ENCODE data around the gene TNNT3.

TNNT3 gene

DNA sequence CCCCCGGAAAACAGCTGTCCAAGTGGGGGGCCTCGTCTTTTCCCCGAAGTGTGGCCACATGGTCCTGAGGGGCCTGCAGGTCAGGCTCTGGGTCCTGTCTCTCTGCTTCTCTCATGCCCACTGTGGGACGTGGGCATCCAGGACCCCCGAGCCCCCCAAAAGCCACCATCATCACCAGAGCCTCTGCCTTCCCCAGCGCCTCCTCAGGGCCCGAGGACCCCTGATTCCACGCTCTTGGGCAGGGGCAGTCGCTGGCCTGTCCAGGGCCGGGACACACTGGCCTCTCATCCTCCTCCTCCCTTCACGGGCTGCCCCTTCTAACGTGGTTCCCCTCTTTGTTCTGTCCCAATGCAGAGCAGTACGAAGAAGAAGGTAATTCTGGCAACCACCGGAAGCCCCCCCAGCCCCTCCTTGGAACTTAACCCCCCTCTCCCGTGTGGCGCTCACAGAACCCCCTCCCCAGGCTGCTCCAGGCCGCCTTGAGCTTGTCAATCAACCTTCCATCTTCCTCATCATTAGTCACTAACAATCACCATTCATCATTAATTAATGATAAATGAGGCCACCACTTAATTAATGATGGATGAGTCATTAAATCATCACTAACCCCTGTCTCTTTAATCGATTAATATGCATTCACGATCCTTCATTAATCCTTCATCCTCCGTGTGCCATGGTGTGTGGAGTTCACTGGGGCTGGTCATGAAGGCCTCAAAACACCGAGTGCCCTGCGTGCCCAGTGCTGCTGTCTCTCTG, 3.9 kb downstream of the TNNT3 start:
- DNase-seq: no peak

DNA sequence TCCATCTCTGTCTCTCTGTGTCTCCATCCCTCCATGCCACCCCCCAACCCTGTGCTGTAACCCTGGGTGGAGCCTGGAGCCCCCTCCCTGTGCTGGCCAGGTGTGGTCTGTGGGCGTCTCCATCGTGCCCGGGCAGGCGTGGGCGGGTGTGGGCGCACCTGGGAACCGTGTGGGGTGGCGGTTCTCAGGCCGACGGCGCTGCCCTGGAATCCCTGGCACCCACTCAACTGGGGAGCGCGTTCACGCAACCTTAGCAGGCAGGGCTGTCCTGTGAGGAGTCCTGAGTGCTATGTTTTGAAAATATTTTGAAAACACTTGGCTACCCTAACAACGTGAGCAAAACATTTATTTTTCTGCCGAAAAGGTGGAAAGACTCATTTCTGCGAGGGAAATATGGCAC, 4.7 kb downstream of the TNNT3 start:
- no peak for DNase-seq

DNA sequence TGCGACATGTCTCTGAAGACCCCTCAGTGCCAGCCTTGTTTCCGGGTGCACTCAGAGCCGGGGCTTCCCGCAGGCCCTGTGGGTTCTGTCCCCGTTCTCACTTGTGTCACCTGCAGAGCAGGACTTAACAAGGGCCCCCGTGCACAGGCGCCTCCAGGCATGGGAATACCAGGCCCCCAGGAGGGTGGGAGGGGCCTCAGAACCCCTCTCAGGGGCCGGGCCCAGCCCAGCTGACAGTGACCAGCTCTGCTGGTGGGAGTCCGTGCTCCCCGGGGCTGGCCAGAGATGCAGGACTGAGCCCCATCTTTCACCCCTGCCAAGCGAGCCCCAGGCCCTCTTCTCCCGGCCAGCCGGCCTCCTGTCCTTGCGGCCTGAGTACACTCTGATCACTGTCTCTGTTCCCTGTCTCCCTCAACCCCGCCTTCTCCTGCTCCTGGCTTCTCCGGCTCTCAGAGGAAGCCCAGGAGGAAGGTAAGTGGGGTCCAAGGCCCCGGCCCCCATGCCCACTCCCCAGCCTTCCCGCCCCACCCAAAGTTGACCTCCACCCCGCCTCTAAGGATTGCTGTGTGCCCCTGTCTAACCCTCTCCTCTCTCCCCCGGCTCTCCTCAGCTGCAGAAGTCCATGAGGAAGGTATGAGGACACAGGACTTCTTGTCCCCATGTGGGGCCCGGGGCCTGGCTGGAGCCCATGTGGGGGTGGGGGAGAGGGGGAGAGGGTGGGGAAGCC, 5.3 kb downstream of the TNNT3 start:
- DNase-seq: no peak

DNA sequence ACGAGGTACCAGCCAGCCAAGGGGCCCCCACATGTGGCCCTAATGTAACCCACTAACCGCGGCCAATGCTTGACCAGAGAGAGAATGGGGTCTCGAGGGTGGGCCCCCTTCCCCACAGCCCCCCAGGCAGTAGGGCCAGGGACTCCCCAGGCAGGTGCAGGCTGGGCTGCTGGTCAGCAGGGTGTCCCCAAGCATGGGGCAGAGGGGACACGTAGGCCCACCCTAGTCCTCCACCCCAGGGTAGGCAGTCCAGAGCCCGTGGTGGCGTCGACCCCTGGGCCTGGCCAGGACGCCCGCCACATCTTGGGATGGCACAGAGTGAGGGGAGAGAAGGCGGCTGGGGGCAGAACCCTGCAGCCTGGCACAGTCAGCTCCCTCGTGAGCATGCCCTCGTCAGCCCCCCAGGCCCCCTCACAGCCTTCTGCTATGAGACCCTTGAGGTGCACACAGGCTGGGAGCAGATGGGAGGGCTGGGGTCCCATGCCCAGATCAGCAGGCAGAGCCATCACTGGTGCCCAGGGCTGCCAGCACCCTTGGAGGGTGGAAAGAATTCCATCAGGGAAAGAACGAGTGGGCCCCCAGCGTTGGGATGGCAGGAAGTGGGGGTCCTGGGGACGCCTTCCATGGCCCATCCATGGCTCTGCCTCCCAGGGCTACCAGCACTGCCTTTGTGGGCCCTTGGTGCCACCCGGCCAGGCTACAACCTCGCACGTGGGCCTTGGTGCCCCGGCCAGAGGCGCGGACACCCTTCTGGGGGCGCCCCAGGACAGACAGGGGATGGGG, 6.1 kb downstream of the TNNT3 start:
- DNase-seq: no peak

DNA sequence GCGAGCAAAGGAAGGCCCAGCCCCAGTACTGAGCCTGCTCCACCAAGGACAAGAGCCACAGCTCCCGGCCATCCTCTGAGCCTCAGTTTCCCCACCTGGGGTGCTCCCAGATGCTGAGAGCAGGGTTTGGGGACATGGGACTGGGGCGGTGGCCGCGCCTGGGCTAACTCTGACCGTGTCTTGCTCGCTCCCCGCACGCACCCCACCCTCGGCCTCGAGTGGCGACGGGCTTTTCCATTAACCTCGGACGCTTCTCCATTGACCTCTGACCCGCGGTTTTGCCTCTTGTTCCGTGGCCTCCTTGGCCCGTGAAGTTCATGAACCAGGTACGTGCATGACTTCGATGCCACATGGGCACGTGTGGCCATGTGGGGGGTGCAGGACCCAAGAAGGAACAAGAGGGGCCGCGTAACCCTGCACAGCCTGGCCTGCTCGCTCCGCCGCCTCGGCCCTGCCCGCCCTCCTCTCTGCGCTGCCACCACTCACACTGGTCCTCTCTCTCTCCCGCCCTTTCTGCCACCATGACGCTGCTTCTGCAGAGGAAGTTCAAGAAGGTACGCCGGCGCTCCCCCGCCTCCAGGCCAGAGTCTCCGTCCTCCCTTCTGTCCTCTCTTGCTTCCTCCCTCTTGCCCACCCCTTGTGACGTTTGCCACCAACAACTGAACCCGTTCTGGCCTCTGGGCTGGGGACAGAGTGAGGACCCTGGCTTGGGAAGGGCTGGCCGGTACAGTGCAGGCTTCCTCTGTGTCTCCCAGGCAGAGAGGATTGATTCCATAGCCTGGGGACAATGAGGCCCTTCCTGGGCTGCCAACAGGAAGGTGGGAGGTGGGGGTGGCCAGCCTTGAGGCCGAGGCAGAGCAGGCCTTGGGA, 6.9 kb downstream of the TNNT3 start:
- no peak for DNase-seq

DNA sequence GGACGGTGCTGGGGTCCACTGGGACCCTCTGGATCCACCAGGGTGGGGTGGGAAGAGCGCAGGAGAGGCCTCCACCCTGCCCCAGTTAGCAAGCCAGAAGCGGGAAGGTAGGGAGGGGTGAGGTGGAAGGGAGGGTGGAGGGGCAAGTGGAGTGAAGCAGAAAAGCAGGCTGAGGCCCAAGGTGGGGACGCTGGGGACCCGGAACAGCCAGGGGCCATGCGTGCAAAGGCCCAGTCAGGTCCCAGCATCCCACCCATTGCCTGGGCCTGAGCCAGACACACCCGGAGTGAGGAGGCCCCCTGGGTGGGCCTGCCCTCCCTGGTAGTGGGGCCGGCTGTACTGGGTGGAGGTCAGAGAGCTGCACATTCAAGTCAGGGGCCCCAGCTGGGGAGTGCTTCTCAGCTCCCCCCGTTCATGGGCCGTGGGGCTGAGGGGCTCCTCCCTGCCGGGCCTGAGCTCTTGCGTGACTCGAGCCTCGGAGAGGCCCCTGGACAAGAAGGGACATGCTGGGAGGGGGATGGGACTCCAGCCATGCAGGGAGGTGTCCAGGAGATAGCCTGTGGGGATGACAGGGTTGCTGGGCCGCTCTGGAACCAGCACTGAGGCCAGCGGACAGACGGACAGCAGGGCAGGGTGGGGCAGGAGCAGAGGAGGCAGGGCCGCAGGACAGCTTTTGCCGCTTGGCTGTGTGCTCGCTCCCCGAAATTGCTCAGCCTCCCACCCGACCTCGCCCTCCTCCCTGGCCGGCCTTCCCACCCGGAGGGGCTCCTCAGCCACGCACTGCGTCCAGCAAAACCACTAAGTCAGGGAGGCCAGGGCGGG, 7.7 kb downstream of the TNNT3 start:
- DNase-seq: no peak

DNA sequence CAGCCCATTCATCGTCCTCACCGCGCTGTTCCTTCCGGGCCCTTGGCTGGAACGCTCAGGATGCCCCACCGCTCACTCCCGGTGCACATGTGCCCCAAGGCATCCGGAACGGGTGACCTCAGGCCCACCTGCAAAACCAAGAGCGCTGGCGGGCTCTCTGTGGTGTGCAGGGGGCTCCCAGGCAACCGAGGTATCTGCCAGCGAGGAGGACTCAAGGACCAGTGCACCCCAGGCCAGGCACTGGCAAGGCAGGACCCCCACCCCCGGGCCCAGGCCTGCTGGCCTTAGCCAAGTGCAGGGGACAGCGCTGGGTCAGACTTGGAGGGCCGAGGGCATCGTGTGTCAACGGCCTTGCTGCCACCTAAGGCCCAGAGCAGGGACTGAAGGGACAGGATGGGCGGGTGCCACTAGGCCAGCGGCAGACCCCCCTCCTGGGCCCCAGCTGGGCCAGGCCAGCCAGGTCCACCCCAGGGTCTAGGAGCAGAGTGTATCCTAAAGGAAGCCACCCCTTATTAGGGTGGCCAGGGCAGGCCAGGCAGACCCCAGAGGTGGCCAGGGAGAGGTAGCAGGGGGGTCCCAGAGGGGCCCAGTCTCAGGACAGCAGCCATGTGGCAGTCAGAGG, 8.5 kb downstream of the TNNT3 start:
- DNase-seq: no peak

DNA sequence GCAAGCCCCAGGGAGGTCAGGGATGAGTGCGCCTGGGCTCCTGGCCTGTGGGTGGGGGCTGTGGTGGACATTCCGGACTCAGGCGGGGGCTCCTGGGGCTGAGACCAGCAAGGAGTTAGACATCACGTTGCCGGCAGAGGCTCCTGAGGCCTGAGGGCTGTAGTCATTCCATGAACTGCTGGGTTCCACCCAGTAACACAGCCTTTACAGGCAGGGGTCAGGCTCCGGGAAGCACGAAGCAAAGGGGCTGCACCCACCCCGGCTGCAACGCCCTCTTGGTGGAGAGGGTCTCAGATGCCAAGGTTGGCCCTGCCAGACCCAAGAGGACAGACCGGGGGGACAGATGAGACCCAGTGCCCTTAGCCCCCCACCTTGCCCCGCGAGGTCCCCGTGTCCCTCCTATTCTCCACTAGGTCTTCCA, 9.0 kb downstream of the TNNT3 start:
- DNase-seq: no peak

DNA sequence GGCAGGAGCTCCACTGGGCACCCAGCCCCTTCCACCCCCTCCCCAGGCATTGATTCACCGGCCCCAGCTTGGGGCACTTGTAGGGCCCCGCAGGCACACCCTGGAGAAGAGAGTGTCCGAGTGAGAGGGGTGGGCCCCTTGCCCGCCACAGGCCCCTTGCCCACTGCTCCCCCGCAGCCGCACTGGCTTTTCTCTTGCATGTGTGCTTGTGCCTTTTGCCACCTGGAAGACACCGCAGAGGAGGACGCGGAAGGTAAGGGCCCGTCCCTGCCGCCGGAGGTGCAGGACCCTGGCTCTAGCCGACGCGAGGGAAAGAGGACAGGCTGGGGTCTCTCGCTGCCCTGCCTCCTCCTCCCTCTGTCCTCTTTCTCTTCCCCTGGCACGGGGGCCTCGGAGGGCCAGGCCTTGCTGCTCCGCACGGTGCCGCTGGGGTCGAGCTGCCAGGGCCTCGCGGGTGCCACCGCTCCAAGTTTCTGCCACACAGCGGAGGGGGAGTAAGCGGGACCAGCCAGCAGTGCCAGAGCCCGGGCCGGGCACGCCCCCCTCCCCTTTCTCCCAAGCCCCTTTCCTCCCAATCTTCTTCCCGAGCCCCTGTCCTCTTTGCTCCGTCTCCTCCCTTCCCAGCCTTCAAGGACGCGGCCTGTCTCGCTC, 9.5 kb downstream of the TNNT3 start:
- no peak for DNase-seq

DNA sequence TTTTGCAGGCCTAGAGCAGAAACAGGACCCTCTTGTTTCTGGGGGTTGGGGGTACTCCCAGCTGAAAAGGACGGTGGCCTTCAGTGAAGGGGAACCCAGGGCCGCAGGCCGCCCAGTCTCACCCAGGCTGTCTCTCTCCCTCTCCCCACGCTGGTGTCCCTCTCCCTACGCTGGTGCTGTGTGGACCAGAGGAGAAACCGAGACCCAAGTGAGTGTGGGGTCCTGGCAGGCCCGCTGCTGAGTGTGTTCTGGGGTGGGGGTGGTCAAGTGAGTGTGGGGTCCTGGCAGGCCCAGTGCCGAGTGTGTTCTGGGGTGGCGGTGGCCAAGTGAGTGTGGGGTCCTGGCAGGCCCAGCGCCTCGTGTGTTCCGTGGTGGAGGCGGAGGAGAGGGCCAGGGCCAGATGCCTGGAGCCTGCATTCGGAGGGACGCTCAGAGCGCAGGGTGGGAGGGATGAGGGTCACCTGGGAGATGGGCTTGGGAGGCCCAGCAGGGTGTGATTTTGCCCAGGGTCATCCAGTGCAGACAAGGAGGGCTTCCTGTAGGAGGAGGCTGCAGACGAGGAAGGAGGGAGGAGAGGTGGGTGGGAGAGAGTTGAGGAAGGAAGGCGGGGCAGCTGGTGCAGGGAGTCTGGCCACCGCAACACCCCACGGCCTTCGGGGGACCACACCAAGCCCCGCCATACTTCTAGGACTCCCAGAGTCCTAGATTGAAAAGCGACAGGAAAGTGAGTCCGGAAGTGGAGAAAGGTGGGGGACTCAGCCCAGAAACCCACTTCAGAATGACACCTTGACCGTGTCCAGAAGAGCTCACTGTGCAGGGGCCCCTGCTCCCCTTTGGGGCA, 10.3 kb downstream of the TNNT3 start:
- DNase-seq: no peak

DNA sequence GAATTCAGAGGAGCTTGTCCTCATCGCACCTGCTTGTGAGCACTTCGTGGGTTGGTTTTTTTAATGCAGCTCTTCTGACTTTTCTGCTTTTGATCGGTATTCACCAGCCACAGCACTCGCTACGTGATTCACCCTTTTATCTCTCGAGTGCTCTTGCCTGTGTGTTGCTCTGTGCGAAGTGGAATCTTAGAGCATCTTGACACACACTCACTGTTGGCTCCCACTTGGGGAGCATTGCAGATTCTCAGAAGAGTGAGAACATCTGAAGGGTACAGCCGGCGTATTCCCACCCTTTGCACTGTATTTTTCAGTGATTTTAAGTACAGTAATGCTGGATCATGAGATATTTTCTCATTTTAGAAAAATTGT, 10.9 kb downstream of the TNNT3 start:
- DNase-seq: no peak

DNA sequence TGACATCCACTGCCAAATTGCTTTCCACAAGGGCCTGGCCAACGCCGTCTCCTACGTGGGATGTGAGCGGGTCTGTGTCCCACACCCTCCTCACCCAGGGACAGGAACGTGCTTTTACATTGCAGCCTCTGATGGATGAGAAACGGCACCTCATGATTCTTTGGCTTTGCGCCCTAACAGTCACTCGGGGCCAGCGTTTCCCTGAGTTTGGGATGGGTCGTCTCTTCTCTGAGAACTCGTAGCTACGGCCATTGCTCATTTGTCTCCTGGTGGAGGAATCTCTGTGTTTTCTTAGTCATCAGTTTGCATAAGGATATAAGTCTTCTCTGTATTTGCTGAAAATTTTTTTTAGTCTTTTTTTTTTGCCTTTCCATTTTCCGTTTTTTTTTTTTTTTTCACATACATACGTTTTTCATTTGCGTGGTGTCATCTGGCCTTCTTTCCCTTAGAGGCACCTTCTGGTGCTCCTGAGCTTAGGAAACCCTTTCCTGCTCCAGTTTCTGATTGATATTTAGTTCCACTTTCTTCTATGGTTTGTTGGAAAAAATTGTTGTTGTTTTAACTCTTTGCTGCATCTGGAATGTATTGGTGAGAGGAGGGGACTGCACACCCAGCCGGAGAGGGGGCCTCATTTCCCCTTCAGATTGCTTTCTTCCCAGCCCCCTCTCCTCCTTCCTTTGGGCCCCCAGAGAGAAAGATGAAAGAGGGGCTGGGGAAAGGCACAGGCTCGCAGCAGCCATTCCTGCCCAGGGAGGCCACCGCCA, 12.0 kb downstream of the TNNT3 start:
- no peak for DNase-seq

DNA sequence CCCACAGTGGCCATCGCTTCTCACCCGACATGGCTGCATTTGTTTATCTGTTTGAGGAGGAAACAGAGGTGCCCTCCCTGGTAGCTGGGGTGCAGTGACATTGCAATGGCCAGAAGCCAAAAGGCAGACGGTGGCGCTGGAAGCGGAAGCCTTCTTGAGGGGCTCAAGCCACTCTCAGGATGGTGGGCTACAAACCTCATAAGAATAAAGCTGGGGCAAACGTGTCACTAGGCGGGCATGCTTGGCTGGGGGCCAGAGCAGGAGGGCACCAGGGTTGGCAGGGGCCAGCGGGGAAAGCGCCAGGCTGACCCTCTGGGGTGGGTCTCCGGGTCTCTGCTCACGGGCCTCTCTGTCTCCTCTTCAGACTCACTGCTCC, 12.6 kb downstream of the TNNT3 start:
- no peak for DNase-seq

DNA sequence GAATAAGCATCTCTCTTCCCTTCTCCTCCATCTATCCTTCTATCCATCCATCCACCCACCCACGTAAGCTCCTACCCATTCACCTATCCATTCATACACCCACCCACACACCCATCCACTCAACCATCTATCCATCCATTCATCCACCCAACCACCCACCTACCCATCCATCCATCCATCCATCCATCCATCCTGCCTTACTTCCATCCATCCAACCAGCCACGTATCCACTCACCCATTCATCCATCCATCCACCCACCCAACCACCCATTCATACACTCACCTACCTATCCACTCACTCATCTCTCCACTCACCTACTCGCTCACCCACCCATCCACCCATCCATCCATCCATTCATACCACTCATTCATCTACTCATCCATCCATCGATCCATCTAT, 13.2 kb downstream of the TNNT3 start:
- DNase-seq: no peak

DNA sequence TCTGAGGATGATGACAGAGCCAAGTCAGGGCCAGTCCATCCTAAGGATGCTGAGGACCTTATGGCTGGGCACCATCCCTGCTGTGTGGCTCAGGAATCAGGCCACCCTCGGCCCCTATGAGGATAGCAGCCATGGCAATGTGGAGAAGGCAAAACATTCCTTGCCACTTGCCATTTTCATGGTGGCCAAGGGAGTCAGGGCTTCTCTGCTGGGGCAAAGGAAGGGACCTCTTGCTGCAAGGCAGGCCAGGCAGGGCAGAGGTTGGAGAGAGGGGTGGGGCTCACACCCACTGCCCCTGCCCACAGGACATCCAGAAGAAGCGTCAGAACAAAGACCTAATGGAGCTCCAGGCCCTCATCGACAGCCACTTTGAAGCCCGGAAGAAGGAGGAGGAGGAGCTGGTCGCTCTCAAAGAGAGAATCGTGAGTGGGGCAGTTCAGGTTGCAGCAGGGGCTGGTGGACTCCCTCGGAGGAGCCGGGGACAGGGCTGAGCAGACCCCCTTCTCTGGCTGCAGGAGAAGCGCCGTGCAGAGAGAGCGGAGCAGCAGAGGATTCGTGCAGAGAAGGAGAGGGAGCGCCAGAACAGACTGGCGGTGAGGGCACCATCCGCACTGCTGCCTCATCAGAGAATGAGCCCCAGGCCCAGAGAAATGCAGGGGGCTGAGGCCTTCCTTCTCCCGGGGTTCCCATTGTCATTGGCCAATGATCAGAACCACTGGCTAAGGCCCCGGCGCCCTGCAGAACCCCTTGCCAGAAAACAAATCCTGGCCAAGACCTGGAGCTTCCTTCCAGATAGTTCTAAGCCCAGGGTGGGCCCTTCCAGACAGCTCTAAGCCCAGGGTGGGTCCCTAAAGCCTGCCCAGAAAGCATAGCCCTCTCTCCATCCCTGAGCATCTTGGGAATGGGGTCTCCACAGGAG, 14.2 kb downstream of the TNNT3 start:
- DNase-seq: no peak

DNA sequence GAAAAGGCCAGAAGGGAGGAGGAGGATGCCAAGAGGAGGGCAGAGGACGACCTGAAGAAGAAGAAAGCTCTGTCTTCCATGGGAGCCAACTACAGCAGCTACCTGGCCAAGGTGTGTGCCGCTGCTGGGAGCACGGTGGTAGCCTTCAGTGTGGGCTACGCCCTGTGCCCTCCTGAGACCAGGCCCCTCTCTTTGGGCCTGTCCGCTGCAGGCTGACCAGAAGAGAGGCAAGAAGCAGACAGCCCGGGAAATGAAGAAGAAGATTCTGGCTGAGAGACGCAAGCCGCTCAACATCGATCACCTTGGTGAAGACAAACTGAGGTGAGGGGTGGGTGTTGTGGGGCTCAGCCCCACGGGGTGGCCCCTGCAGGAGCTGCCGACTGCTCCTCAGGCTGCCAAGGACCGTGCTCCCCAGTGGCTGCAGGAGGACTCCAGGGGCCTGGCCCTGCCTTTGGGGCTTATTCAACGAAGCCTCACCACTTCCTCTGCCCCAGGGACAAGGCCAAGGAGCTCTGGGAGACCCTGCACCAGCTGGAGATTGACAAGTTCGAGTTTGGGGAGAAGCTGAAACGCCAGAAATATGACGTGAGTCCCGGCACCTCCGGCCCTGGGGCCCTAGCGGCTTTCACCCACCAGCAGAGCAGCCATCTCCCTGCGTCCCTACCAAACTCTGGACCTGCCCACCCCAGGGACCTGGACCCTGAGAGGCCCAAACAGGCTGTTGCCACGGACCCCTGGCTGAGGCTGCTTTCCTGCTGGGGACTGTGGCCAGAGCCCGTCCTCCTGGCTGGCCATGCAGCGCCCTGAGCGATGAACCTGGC, 15.0 kb downstream of the TNNT3 start:
- DNase-seq: no peak
